Measurements from ENCODE around the gene RAB27B.
"Not testable (repeated sequence)": the region's sequence is repeated elsewhere in the genome, so short reads cannot be mapped to it uniquely, and the experiment has no call there.

Gene RAB27B

DNA sequence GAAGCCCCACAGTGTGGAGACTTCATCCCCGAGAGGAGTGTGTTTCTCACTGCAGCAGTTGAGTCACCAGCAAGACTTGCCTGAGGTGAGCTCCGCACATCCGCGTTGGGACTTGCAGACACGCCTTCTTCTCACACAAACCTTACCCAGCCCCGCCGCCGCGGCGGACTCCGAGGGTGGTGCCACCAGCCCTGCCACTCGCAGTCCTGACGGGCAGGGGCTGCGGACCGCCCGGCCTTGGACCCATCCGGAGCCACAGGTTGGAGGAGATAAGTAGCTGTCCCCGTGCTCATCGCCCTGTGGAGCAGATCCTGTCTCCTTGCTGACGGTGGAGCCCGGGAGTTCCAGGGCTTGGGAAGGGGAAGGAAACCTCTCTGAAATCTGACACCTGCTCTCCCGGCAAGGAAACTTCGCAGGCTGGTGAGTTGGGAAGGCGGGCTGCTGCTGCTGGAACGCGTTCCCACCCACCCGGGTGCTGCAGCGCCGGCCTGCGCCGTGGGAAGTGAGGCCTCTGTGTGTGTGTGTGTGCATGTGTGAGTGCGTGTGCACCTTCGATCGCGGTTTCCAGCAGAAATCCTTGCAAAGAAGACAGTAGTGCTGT is at the start of gene RAB27B:
TSS of gene RAB27B (plus strand) at position 197 of the 601 bp plus-strand sequence. CDS start 49,109 bp downstream, outside the sequence.
- DNase-seq (ENCODE audit: low spot score): peak; percentile 56

DNA sequence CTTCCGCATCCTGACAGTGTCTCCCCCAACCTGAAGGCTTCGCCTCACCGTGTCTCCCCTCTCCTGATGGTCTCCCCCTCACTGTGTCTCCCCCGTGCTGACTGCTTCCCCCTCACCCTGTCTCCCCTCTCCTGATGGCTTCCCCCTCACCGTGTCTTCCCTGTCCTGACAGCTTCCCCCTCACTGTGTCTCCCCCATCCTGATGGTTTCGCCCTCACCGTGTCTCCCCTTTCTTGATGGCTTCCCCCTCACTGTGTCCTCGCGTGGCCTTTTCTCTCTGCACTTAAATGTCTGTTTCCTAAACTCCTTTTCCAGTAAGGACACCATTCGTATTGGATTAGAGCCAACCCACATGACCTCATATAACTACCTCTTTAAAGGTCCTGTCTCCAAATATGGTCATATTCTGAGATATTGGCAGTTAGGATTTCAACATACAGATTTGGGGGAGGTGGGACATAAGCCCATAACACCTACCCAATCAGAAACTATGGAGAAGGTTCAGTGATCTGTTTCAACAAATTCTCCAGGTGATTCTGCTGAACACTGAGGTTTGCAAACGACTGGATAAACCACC is 47.9 kb upstream of the RAB27B start:
- no peak for DNase-seq (ENCODE audit: low spot score)

DNA sequence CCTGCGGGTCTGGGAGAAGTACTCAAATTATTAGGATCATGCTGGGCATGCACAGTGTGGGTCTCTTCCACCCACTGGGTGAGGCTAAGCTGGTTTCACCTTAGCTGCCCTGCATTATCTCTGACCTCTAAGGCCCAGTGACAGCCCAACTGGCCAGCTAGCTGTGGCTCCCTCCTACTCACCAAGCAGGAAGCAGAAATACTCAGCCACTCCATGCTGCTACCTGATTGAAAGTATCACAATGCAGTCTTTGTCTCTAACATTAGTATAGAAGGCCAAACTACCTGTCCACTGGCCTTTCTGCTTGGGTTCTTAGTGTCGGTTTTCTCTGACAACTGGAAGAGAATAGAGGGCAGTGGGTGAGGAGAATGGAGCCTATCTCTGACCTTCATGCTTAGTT is 47.3 kb upstream of the RAB27B start:
- DNase-seq (ENCODE audit: low spot score): no peak

- no peak for DNase-seq (ENCODE audit: low spot score)
These were observed 45.1 kb upstream of the RAB27B start for GRCh38 chr18:54783139-54783538.

- DNase-seq (ENCODE audit: low spot score): no peak
These were observed 42.1 kb upstream of the RAB27B start for GRCh38 chr18:54786206-54786605.

GRCh38 chr18:54787121-54787520 is 41.2 kb upstream of the RAB27B start:
- DNase-seq (ENCODE audit: low spot score): no peak

- no peak for DNase-seq (ENCODE audit: low spot score)
These were observed 40.7 kb upstream of the RAB27B start for GRCh38 chr18:54787616-54788015.

DNA sequence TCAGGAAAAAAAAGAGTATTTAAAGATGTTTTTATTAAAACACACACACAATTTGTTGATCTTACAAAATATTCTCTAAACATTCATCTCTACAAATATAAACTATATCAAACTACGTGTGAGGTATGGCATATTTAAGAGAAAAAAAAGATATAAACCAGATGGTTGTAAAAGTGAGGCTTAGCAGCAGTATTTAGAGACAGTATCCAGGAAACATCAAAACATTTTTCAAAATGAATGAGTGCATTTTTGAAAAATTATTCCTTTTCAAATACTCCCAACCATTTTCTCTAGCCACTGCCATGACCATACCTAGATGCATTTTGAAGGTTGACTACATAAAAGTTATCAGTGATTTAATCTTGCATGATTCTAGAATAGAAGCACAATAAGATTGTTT is 38.2 kb upstream of the RAB27B start:
- DNase-seq (ENCODE audit: low spot score): no peak

- DNase-seq (ENCODE audit: low spot score): no peak
These were observed 36.6 kb upstream of the RAB27B start for GRCh38 chr18:54791657-54792056.

DNA sequence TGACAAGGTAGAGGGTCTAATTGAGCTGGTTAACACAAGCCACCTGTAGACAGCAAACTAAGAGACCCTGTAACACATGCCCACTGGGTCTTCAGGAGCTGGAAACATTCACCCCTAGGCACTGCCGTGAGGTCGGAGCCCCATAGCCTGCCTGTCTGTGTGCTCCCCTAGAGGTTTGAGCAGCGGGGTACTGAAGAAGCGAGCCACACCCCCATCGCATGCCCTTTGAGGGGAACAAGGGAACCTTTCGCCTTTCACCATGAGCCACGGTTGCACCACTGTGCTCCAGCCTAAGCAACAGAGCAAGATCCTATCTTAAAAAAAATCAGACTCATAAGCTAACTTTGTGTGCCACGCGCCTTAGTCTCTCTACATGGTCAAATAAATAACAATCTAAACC is 36.2 kb upstream of the RAB27B start:
- no peak for DNase-seq (ENCODE audit: low spot score)

- DNase-seq (ENCODE audit: low spot score): no peak
These were observed 33.5 kb upstream of the RAB27B start for GRCh38 chr18:54794823-54795222.

DNA sequence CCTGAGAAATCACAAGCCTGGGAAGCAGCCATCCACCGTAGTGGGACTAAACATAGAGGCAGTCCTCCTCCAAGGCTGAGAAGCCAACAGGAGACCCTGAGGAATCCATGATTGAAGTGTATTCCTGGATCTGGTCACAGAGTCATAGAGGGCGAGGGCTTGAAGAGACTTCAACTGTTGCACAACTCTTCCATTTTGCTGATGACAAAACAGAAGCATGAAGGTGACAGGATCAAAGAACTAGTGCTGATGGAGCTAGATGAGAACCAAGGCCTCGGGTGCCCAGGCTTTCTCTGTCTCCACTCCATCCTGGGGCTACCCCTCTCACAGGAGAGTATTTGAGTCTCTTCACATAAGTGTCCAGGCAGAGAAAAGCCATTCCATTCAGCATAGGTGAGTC is 30.1 kb upstream of the RAB27B start:
- DNase-seq (ENCODE audit: low spot score): no peak

- DNase-seq (ENCODE audit: low spot score): no peak
These were observed 26.9 kb upstream of the RAB27B start for GRCh38 chr18:54801374-54801773.

- no peak for DNase-seq (ENCODE audit: low spot score)
These were observed 26.1 kb upstream of the RAB27B start for GRCh38 chr18:54802178-54802577.

DNA sequence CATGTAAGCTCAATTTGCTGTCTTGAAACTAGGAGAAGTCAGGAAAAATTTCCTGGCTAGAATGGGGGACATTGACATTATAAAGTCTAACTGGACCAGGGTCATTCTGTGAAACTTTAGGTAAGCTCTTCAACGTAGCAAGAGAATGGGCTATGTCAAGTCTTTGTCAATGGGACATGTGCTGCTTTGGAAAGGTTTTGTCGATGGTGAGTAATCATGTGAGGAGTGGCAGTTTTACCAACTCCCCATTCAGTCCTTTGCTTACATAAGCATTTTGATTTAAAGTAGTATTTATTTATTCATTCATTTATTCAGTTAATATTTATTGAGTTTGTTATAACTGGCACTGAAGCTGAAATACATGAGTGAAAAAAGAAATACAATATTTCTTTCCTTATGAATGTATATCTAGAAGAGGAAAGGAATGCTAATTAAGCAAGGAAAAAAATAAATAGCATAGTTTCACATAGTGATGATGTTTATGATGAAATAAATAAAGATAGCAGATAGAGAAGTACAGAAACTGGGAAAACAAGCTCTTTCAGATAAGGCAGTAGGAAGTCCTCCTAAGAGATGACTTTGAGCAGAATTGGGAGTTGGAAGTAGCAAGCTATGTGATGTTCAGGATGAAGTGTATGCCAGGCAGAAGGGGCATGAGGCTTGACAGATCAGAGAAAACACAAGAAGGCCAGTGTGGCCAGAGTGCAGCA is 25.4 kb upstream of the RAB27B start:
- DNase-seq (ENCODE audit: low spot score): no peak

DNA sequence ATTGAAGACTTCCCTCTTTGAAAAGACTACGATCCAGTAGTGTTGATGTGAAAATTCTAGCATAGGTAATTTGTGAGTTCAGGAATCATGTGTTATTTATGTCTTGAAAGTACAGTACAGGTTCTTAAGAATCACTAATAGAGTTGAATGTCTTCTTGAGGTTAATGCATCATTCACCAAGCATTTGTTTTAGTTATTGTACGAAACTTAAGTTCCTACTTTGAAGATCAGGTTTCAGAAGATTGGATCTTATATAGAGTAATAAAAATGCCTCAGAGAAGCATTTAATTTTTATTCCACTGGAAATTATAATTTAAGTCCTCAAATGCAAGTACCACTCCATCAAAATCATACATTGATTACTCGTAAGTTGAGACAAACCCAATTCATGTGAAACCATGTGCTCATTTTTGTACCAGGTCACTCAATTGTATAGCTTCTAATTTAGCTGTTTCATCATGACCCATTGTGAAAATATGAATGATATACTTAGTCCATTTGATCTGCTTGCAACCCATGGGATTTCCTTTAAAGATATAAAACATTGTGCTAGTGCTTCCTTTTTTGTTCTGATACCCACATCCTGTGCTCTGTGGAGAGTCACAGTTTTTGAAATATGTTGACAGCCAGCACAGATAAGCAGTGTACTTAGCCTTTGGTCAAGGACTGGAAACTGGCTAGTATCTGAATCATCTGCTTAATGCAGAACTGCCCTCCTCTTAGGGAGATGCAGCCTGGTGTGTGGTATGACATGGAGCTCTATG is 22.5 kb upstream of the RAB27B start:
- no peak for DNase-seq (ENCODE audit: low spot score)

DNA sequence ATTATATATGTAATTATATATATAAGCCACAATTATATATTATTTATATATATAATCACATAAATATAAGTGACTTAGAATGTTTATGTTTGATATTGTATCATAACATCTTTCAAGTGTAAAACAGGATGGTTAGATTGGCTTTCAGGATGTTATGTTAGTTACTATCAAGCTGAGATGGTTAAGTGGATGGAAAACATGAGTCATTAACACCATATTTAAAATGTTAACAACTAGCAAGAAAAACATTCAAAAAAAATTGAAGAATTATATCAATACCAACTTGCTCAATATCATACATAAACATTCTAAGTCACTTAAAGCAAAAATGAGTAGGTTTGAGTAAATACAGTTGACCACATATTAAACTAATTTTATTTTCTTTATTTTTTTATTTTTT is 21.8 kb upstream of the RAB27B start:
- DNase-seq (ENCODE audit: low spot score): no peak

- DNase-seq (ENCODE audit: low spot score): no peak
These were observed 21.0 kb upstream of the RAB27B start for GRCh38 chr18:54807303-54807702.

DNA sequence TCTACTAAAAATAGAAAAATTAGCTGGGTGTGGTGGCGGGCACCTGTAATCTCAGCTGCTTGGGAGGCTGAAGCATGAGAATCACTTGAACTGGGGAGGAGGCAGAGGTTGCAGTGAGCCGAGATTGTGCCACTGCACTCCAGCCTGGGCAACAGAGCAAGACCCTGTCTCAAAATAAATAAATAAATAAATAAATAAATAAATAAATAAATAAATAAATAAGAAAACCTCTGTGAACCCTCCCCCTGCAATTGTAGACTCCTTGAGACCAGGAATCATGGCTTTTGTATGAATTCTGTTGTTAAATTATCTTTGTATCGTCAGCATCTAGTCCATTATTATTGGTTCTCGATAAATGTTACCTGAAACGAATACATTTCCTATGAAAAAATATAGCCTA is 17.6 kb upstream of the RAB27B start:
- not testable (repeated sequence) for DNase-seq (ENCODE audit: low spot score)

GRCh38 chr18:54812885-54813284 is 15.4 kb upstream of the RAB27B start:
- DNase-seq (ENCODE audit: low spot score): no peak

DNA sequence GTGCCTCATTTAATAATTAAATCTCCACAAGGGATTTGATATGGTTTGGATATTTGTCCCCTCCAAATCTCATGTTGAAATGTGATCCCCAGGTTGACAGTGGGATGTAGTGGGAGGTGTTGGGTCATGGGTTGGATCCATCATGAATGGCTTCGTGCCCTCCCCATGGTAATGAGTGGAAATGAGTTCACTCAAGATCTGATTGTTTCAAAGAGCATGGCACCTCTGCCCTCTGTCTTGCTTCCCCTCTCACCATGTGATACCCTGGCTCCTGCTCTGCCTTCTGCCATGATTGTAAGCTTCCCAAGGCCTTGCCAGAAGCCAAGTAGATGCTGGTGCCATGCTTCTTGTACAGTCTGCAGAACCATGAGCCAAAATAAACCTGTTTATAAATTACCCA is 15.0 kb upstream of the RAB27B start:
- no peak for DNase-seq (ENCODE audit: low spot score)

- DNase-seq (ENCODE audit: low spot score): no peak
These were observed 14.2 kb upstream of the RAB27B start for GRCh38 chr18:54813977-54814565.

DNA sequence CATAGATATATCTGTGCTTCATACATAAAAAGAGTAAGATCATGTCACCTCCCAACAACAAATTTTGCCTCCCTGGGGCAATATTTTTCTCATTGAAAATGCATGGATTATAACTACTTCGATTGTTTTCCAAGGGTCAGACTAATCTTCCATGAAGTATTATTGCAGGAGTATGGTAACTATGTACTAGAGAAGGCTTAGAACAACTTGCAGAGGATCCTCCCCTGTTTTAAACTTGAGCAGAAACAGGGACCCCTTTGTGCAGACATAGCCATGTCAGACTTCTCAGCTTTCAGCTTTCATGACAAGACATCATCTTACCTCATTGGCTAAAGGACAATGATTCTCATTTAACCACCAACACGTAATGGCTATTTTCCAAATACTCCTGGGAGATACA is 13.2 kb upstream of the RAB27B start:
- DNase-seq (ENCODE audit: low spot score): no peak

All from HuH-7 (cell line).